ENCODE results near the gene ROGDI.

Gene ROGDI

GRCh38 chr16:4768549-4769305 is 33.7 kb downstream of the ROGDI start:
- DNase-seq (ENCODE audit: low read depth) = peak; percentile 95
- TF ChIP-seq CTCF (IDR thresholded peaks at IDR 0.05; ENCODE audit: insufficient read depth, low read depth, low read length, missing control alignments) = no peak
- H3K4me3 ChIP-seq (ENCODE audit: low read depth, low read length) = peak overlapping the region; percentile 98

GRCh38 chr16:4767872-4768548 is 34.4 kb downstream of the ROGDI start:
- peak overlapping the region; percentile 98 for H3K4me3 ChIP-seq (ENCODE audit: low read depth, low read length)
- DNase-seq (ENCODE audit: low read depth) = peak; percentile 37
- TF ChIP-seq CTCF (IDR thresholded peaks at IDR 0.05; ENCODE audit: insufficient read depth, low read depth, low read length, missing control alignments) = no peak

DNA sequence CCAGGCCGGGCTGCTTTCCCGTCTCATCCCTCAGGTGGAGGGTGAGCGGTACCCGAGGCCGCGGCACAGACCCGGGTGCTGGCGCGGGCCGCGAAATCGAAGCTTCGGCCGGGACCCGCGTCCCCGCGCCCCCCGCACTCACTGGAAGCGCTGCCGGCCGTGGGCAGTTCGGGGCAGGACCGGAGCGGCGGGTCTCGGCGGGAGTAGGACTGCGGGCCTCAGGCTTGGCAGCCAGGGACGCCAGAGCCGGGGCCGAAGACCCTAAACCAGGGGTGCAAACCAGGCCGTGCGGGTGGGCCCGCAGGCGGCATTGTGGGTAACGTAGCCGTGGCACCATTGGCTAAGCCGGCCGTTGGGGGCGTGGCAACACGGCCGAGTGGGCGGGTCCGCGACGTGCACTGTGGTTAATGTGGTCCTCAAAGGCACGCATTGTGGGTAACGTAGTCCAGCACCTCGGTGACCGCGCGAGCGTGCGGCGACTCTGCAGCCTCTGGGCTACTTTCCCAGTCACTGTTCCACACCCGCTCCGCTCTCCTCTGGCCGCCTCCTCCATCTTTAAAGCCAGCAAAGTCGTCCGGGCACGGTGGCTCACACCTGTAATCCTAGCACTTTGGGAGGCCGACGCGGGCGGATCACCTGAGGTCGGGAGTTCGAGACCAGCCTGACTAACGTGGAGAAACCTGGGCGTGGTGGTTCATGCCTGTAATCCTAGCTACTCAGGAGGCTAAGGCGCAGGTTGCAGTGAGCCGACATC is 35.4 kb downstream of the ROGDI start, which contains the start of gene ZNF500:
Gene ZNF500 (minus strand): TSS at position 288 of the 754 bp plus-strand sequence. CDS start 1,184 bp downstream, outside the sequence.
- H3K4me3 ChIP-seq (ENCODE audit: low read depth, low read length) = peak within 1 kb of the TSS; percentile 98
- no peak for TF ChIP-seq CTCF (IDR thresholded peaks at IDR 0.05; ENCODE audit: insufficient read depth, low read depth, low read length, missing control alignments)

GRCh38 chr16:4765511-4766474 is 36.6 kb downstream of the ROGDI start:
- no peak for DNase-seq (ENCODE audit: low read depth)
- TF ChIP-seq CTCF (IDR thresholded peaks at IDR 0.05; ENCODE audit: insufficient read depth, low read depth, low read length, missing control alignments) = no peak

More for the DNA sequence above, 35.4 kb downstream of the ROGDI start, which contains the start of gene ZNF500:
- peak; percentile 97 for DNase-seq (ENCODE audit: low read depth)

DNA sequence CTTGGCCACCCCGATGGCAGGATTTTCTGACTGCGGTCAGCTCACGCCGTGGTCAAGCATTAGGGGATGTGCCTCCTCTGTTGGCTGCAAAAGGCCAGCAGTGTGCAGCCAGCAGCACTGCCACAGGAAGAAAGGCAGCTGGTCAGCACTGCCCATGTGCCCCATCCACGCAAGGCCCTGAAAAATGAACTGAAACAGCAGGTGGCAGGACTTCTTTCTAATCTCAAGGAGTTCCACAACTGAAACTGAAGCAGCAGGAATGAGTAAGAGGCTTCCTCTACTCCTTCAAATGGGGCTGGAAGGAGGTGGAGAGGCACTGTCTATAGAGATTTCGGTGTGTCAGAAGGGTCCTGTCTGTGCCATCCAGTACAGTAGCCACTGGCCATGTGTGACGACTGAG is 38.6 kb downstream of the ROGDI start:
- no peak overlapping the region for H3K4me3 ChIP-seq (ENCODE audit: low read depth, low read length)
- DNase-seq (ENCODE audit: low read depth) = no peak
- TF ChIP-seq CTCF (IDR thresholded peaks at IDR 0.05; ENCODE audit: insufficient read depth, low read depth, low read length, missing control alignments) = no peak

More at GRCh38 chr16:4765511-4766474, 36.6 kb downstream of the ROGDI start:
- H3K4me3 ChIP-seq (ENCODE audit: low read depth, low read length) = peak overlapping the region; percentile 98

- TF ChIP-seq CTCF (IDR thresholded peaks at IDR 0.05; ENCODE audit: insufficient read depth, low read depth, low read length, missing control alignments) = no peak
- H3K4me3 ChIP-seq (ENCODE audit: low read depth, low read length) = no peak overlapping the region
- DNase-seq (ENCODE audit: low read depth) = no peak
These were observed 40.2 kb downstream of the ROGDI start for GRCh38 chr16:4762205-4762604.
